ENCODE data around the gene TMEM204.

The TMEM204 gene

GRCh38 chr16:1535391-1536291, 2.2 kb downstream of the TMEM204 start:
- TF ChIP-seq SCRT2 (tag by site-specific recombination; IDR thresholded peaks at IDR 0.05) (0 out of 2 replicates have a peak, but pooled peaks have one; percentile 26), ZFP41 (tag by site-specific recombination; IDR thresholded peaks at IDR 0.05; ENCODE audit: borderline replicate concordance) (no peak)
- H3K4me1 ChIP-seq (ENCODE audit: control insufficient read depth, insufficient read depth, low read length): no peaks in the 10 kb centered on the region
- H3K36me3 ChIP-seq (ENCODE audit: control insufficient read depth in 2 of 2, insufficient read depth in 1 of 2, low read length in 2 of 2): no peaks in the 10 kb centered on the region
- H3K9me3 ChIP-seq (ENCODE audit: control insufficient read depth, insufficient read depth, low read depth, low read length): no peaks in the 10 kb centered on the region
- H3K4me3 ChIP-seq (ENCODE audit: low read depth, low read length): no peak overlapping the region
- CTCF ChIA-PET: no interaction called here
- POLR2A ChIA-PET: no interaction called here
- H3K27ac ChIP-seq (ENCODE audit: extremely low read depth, low read depth, low read length): no peak overlapping the region

DNA sequence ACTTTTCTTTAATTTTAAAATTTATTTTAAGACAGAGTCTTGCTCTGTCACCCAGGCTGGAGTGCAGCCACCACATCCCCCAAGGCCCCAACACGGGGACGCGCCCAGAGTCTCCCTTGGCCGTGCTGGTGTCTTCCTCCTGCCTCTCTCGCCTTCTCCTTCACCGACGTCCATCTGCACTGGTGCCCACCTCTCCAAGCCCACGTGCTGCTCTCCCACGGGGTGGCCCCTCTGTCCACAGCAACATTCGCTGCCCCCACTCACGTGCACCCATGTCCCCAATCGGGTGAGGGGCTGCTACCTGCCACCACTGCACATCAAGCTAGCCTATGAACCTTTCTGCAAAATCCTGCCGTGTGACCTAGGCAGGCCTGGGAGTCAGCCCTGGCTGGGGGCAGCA, 3.1 kb downstream of the TMEM204 start:
- TF ChIP-seq ZBTB6 (tag by site-specific recombination; IDR thresholded peaks at IDR 0.05) (no peak), ZNF311 (tag by site-specific recombination; IDR thresholded peaks at IDR 0.05; ENCODE audit: borderline replicate concordance) (no peak), ZSCAN30 (tag by site-specific recombination; IDR thresholded peaks at IDR 0.05) (no peak), ZNF830 (tag by site-specific recombination; IDR thresholded peaks at IDR 0.05; ENCODE audit: low read depth) (no peak), OVOL3 (tag by site-specific recombination; IDR thresholded peaks at IDR 0.05) (no peak), ZNF776 (tag by site-specific recombination; IDR thresholded peaks at IDR 0.05; ENCODE audit: borderline replicate concordance) (no peak), ZNF324 (tag by site-specific recombination; IDR thresholded peaks at IDR 0.05) (no peak), ZNF521 (tag by site-specific recombination; IDR thresholded peaks at IDR 0.05) (no peak), GLIS1 (tag by site-specific recombination; IDR thresholded peaks at IDR 0.05) (no peak), GLI2 (tag by site-specific recombination; IDR thresholded peaks at IDR 0.05; ENCODE audit: borderline replicate concordance, low read depth) (no peak), ZNF701 (tag by site-specific recombination; IDR thresholded peaks at IDR 0.05) (no peak)
- TF ChIP-seq, protein P1, sequence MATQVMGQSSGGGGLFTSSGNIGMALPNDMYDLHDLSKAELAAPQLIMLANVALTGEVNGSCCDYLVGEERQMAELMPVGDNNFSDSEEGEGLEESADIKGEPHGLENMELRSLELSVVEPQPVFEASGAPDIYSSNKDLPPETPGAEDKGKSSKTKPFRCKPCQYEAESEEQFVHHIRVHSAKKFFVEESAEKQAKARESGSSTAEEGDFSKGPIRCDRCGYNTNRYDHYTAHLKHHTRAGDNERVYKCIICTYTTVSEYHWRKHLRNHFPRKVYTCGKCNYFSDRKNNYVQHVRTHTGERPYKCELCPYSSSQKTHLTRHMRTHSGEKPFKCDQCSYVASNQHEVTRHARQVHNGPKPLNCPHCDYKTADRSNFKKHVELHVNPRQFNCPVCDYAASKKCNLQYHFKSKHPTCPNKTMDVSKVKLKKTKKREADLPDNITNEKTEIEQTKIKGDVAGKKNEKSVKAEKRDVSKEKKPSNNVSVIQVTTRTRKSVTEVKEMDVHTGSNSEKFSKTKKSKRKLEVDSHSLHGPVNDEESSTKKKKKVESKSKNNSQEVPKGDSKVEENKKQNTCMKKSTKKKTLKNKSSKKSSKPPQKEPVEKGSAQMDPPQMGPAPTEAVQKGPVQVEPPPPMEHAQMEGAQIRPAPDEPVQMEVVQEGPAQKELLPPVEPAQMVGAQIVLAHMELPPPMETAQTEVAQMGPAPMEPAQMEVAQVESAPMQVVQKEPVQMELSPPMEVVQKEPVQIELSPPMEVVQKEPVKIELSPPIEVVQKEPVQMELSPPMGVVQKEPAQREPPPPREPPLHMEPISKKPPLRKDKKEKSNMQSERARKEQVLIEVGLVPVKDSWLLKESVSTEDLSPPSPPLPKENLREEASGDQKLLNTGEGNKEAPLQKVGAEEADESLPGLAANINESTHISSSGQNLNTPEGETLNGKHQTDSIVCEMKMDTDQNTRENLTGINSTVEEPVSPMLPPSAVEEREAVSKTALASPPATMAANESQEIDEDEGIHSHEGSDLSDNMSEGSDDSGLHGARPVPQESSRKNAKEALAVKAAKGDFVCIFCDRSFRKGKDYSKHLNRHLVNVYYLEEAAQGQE (tag by site-specific recombination; IDR thresholded peaks at IDR 0.05): no peak
- TF ChIP-seq, protein P2, sequence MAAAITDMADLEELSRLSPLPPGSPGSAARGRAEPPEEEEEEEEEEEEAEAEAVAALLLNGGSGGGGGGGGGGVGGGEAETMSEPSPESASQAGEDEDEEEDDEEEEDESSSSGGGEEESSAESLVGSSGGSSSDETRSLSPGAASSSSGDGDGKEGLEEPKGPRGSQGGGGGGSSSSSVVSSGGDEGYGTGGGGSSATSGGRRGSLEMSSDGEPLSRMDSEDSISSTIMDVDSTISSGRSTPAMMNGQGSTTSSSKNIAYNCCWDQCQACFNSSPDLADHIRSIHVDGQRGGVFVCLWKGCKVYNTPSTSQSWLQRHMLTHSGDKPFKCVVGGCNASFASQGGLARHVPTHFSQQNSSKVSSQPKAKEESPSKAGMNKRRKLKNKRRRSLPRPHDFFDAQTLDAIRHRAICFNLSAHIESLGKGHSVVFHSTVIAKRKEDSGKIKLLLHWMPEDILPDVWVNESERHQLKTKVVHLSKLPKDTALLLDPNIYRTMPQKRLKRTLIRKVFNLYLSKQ (tag by site-specific recombination; IDR thresholded peaks at IDR 0.05; ENCODE audit: borderline replicate concordance): no peak
- TF ChIP-seq, protein P3, sequence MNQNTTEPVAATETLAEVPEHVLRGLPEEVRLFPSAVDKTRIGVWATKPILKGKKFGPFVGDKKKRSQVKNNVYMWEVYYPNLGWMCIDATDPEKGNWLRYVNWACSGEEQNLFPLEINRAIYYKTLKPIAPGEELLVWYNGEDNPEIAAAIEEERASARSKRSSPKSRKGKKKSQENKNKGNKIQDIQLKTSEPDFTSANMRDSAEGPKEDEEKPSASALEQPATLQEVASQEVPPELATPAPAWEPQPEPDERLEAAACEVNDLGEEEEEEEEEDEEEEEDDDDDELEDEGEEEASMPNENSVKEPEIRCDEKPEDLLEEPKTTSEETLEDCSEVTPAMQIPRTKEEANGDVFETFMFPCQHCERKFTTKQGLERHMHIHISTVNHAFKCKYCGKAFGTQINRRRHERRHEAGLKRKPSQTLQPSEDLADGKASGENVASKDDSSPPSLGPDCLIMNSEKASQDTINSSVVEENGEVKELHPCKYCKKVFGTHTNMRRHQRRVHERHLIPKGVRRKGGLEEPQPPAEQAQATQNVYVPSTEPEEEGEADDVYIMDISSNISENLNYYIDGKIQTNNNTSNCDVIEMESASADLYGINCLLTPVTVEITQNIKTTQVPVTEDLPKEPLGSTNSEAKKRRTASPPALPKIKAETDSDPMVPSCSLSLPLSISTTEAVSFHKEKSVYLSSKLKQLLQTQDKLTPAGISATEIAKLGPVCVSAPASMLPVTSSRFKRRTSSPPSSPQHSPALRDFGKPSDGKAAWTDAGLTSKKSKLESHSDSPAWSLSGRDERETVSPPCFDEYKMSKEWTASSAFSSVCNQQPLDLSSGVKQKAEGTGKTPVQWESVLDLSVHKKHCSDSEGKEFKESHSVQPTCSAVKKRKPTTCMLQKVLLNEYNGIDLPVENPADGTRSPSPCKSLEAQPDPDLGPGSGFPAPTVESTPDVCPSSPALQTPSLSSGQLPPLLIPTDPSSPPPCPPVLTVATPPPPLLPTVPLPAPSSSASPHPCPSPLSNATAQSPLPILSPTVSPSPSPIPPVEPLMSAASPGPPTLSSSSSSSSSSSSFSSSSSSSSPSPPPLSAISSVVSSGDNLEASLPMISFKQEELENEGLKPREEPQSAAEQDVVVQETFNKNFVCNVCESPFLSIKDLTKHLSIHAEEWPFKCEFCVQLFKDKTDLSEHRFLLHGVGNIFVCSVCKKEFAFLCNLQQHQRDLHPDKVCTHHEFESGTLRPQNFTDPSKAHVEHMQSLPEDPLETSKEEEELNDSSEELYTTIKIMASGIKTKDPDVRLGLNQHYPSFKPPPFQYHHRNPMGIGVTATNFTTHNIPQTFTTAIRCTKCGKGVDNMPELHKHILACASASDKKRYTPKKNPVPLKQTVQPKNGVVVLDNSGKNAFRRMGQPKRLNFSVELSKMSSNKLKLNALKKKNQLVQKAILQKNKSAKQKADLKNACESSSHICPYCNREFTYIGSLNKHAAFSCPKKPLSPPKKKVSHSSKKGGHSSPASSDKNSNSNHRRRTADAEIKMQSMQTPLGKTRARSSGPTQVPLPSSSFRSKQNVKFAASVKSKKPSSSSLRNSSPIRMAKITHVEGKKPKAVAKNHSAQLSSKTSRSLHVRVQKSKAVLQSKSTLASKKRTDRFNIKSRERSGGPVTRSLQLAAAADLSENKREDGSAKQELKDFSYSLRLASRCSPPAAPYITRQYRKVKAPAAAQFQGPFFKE (tag by site-specific recombination; IDR thresholded peaks at IDR 0.05; ENCODE audit: borderline replicate concordance): no peak
- no peak overlapping the region for H3K27ac ChIP-seq (ENCODE audit: extremely low read depth, low read depth, low read length)
- CTCF ChIA-PET: no interaction called here
- H3K36me3 ChIP-seq (ENCODE audit: control insufficient read depth in 2 of 2, insufficient read depth in 1 of 2, low read length in 2 of 2): no peaks in the 10 kb centered on the region
- no peaks in the 10 kb centered on the region for H3K4me1 ChIP-seq (ENCODE audit: control insufficient read depth, insufficient read depth, low read length)
- POLR2A ChIA-PET: no interaction called here
- no peaks in the 10 kb centered on the region for H3K9me3 ChIP-seq (ENCODE audit: control insufficient read depth, insufficient read depth, low read depth, low read length)
- no peak overlapping the region for H3K4me3 ChIP-seq (ENCODE audit: low read depth, low read length)
